IMR-90 (cell line): ENCODE data around the gene FAF1.

ENCODE experiments used
- CTCF ChIP-seq: conservative IDR thresholded peaks from 2 replicates; pipeline ENCODE4 v1.5.1; 2012; ENCODE audit warnings: mild to moderate bottlenecking, low read depth, low read length, improper control_type of control experiment
- POLR2A ChIP-seq: IDR thresholded peaks from 2 replicates; pipeline ENCODE4 v1.6.1; 2012; ENCODE audit warnings: mild to moderate bottlenecking, low read depth, low read length
- SMC3 ChIP-seq: fragments of 150-350 bp; IDR thresholded peaks from 2 replicates; pipeline ENCODE4 v1.6.1; 2016; ENCODE audit warnings: low read depth, mild to moderate bottlenecking, antibody characterized with exemption, low read length, moderate library complexity

GRCh38 chr1:50857702-50858101, 102.4 kb downstream of the FAF1 start:
- TF ChIP-seq CTCF (no peak), SMC3 (no peak), POLR2A (no peak)
